Measurements from ENCODE around the gene MMP12. TPM values are rescaled to one million over a fixed set of nuclear protein-coding genes. Genes with fewer than 3 reads are reported as not detected.

The MMP12 gene
- total RNA-seq, 2 donors from 2014 or later, result not detected

DNA sequence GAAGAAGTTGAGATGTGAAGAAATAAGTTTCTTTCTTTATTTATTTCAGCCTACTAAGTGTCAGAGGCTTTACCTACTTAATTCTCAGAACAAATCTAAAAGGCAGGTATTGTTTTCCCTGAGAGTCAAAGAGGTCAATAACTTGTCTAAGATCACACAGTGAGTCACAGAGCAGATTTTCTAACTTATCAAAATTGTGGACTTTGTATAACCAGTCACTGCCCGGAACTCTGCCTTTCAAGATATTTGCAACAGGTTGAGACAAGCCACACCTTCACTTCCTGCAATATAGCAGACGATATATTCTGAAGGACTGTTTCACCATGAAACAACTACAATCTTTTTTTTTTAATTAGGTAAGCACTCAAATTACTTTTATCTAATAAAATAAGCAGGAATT is 20.8 kb downstream of the MMP12 start:
- intact Hi-C loops (cut with DNase I), result no loop called here

DNA sequence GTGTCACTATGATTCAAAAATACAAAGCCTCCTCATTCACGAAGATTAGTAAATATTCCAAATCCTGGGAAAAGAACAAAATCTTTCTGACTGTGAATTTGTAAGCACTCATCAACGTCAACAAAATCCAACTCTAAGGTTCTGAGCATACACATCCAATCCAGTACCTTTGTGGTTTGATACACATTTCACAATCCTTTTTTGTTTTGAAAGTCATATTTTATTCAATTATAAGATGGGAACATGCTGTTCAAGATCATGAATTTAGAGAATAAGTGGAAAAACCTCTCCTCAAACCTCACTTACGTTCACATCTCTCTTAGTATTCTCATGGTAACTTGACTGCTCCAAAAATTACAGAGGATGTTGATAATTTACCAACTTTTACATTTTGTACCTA is 21.7 kb downstream of the MMP12 start:
- no peak for DNase-seq (ENCODE audit: low spot score)
- intact Hi-C loops (cut with DNase I), result no loop called here

More for the DNA sequence above, 20.8 kb downstream of the MMP12 start:
- DNase-seq (ENCODE audit: low spot score), result no peak

DNA sequence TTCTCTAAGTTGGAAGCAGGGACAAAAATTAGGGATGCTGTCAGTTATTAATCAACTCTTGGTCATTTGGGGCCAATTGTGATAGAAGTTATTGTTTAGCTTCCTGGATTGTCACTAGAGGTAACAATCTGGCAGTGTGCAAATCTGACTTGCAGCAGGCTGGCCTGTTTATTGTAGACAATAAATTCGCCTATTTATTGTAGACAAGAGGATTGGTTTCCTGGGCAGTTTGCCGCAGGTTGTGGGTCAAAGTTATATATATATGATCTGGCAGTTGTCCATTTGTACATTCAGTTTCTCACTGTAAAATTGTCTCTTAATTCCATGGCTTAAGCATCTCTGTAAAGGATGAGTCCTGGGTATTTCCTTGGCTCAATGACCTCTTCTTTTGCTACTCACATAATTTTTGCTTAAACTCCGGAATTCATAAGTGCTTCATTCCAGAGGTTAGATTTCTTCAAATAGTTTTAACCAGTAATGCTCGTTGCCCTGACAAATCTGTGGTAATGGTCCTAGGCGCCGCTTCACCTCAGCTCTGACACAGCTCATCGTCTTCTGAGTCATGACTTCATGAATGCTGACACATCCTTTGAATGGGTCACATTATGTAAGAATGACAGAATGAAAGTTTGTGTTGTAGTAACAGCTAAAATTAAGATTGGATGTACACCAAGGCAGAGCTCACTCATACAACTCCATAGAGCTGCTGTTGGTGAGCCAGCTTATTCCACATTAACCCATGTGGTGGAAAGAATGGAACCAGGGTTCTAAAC is 23.6 kb downstream of the MMP12 start:
- intact Hi-C loops (cut with DNase I), result no loop called here
- DNase-seq (ENCODE audit: low spot score), result no peak

DNA sequence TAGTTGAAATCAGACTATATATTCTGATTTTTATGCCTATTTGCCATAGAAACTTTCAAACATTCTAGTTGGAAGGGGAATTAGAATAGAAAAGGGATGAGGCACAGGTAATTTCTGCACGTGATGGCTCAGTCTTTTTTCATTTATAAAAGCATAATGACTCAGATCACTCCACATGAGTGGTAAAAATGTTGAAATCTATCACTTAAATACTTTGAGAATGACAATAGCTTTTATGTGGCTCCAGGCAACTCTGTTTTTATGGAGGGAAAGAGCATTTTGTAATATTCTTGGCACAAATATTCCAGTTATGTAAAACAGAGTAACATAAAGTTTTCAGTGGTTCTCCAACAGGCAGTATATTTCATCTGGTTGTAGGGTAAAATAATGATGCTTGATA is 25.5 kb downstream of the MMP12 start:
- no peak for DNase-seq (ENCODE audit: low spot score)
- intact Hi-C loops (cut with DNase I), result no loop called here

DNA sequence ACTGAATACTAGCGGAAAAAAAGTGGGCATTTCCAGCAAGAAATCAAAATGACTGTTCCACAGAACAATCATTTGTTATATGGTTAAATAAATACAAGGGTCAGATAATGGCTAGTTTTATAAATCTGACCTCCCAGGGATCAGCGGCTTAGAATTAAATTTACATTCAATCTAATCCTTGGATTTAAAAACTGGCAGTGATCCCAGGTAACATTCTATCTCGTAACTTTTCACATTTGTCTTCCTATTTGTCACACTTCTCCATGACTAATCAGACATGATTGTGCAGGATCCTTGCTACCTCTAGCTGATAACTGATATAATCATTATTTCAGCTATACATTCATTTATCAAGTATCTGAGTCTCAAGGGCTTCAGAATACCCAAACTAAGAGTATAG is 28.5 kb downstream of the MMP12 start:
- DNase-seq (ENCODE audit: low spot score), result no peak
- intact Hi-C loops (cut with DNase I), result no loop called here

DNA sequence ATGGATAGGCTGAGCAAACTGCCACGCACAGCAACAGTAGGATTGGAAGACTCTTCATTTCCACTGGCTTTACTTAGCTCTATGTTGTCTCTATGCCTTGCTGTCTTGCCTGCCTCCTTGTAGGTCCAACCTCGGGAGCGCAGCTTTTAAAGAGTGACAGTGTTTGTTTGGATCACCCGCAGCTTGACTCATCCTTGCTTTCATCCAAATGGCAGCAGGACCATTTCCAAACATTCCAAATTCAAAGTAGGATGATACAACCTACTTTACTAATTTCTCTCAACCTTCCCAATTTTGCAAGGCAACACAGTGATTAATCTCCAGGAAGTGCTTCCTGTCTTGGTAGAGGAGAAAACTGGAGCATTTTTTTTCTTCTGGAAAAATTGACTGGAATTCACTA is 31.3 kb downstream of the MMP12 start, which contains the start of gene MMP3:
Gene MMP3, minus strand, starts transcription at position 121 of the 400 bp plus-strand sequence. Its CDS starts 63 bp downstream, at position 58.
- intact Hi-C loops (cut with DNase I), result no loop called here
- DNase-seq (ENCODE audit: low spot score), result no peak

DNA sequence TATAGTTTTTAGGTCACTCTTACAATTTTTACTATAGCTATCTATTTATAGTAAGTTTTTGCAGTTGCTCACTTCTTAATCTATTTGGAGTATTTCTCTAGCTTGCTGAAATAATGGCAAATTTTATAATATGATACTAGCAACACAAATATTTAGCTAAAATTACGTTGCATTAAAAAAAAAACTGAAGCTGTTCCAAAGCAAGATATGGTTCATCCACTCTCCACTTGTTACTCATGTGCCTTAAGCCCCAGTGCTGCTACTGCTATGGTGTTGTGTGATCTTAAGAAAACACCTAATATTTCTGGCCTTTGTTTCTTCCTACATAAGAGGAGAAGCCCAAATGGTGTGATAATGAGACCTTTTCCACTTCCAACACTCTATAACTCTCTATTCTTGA is 31.9 kb downstream of the MMP12 start:
- DNase-seq (ENCODE audit: low spot score), result no peak
- intact Hi-C loops (cut with DNase I), result no loop called here

DNA sequence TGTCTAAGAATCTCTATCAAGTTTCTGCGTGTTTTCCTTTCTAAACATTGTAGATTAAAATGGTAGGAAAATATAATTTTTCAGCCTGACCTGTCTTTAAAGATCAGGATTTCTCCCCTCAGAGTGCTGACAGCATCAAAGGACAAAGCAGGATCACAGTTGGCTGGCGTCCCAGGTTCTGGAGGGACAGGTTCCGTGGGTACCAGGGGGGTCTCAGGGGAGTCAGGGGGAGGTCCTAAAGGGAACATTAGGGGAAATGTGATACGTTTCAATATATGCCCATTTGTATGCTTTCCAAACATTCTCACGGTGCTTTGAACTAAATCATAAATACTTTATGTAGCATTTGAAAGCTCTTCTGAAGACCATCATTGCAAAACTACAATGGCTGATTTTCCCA is 34.8 kb downstream of the MMP12 start:
- no peak for DNase-seq (ENCODE audit: low spot score)
- intact Hi-C loops (cut with DNase I), result no loop called here

DNA sequence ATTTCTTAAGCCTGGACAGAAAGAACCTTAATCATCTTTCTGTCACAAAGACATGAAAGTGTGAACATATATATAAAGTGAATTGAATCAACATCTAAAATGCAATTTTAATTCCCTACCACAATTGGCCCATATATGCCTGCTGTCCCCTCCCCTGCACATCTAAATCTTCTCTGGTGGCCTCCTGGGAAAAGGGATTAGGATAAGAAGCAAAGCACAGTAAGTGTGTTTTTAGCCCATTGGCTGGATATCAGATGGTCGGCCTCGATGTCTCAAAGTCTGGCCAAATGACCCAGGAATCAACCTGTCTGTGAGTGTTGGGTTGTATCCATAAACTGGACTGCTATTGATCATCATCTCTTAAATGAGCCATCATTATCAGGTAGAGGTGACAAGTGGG is 37.1 kb downstream of the MMP12 start:
- intact Hi-C loops (cut with DNase I), result no loop called here

DNA sequence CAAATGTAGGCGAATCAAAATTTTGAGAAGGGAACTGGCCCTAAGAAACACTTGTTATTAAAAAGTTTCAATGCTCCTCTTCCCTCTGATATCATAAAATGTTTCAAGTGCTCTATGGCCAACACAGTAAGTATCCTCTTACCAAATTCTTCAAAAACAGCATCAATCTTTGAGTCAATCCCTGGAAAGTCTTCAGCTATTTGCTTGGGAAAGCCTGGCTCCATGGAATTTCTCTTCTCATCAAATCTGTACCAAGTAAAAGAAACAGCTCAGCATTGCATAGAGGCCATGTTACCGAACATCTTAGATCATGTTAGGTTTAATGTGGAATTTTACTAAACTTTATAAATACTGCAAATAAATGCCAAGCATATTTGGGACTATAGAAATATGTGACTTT is 37.6 kb downstream of the MMP12 start:
- no peak for DNase-seq (ENCODE audit: low spot score)
- intact Hi-C loops (cut with DNase I), result no loop called here

More for the DNA sequence above, 37.1 kb downstream of the MMP12 start:
- no peak for DNase-seq (ENCODE audit: low spot score)

DNA sequence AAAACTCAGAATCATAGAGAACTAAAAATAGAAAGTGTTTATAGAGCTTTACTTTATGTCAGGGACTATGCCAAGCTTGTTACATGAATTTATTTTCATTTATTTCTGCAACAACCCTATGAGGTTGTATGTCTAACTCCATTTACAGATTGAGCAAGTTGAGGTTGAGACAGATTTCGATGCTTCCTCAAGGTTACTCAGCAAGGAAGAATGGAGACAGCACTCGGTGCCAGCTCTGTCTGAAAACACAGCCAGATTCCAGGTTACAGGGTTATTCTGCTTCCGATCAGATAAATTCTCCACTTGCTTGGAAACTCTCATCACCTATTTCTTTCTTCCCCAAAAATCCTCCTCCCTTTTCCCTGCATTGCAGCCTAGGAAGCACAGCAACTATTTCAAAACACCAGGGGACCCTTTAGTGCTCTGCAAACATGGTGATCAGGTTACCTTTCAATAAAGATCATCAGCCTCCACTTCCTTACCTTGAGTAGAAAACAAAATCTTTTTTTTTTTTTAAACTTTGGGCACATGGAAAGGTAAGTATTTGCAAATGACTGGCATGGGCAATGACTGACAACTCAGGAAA is 38.4 kb downstream of the MMP12 start:
- intact Hi-C loops (cut with DNase I), result no loop called here
- DNase-seq (ENCODE audit: low spot score), result no peak

DNA sequence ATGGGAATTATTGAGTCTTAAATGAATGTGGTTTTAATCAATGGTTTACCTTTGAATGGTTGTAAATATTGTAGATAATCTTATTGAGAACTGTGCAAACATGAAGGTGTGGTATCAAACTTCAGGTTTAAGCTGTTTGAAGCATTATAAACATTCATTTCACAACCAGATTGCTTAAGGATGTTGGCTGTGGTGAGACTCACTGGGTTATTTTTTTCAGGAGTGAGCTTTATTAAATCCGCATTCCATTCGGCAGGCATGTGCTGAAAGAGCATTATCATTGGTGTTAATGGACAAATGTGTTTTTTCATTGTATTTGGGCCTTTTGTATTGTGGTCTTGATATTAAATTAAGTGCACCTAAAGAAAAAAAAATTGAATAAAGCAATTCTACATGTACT is 41.1 kb downstream of the MMP12 start:
- intact Hi-C loops (cut with DNase I), result no loop called here
- DNase-seq (ENCODE audit: low spot score), result no peak

DNA sequence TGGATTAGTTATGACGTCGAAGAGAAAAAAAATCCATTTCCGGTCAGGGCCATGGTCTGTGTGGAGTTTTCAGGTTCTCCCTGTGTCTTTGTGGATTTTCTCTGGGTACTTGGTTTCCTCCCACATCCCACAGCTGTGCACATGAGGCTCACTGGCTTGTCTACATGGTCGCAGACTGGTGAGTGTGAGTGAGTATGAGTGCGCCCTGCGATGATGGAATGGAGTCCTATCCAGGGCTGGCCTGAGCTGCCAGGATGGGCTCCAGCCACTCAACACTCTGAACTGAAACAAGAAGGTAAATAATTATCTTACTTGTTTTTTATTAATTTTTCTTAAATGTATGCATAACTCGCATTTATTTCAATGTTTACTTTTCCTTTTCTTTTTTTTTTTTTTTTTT is 42.2 kb downstream of the MMP12 start:
- intact Hi-C loops (cut with DNase I), result no loop called here
- no peak for DNase-seq (ENCODE audit: low spot score)

DNA sequence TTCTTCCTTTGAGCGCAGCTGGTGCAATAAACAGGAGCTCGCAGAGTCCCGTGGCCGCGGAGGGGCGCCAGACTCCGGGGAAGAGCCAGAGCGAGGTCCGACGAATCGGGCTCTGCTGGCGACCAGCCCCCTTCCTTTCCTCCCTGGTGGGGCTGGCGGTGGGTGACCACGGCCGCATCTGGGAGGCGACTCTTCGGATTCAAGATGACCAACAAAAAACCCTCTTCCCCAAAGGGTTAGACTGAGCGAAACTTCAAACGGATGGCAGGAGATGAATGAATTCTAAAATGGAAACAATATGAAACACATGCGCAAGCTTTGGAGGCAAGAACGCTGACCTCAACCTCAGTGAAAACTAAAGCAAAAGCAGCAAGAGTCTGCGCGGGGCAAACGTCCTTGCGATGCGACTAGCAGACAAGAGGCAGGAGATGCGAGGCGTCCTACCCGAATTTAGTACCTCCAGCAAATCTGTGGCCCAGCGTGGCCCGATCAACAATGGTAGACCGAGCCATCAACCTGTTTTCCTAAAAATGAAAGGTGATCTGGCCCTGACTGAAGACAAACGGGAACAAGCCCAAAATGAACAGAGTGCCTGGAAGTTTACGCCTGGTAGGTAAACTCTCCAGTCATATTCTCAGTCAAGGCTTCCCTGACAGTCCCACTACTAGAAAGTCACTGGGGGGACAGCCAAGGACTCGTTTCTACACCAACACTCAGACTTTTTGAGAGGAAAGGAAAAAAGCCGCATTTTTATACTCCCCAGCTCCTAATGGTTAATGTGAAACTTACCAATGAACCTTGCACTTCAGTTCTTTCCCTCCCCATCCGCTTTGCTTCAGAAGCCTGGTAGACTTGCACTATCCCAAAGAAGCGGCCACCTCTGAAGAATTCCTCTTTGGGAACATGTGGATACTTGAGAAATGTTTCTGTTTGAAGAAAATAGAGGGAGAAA is 43.0 kb downstream of the MMP12 start:
- DNase-seq (ENCODE audit: low spot score), result peak; percentile 83
- intact Hi-C loops (cut with DNase I), result no loop called here

DNA sequence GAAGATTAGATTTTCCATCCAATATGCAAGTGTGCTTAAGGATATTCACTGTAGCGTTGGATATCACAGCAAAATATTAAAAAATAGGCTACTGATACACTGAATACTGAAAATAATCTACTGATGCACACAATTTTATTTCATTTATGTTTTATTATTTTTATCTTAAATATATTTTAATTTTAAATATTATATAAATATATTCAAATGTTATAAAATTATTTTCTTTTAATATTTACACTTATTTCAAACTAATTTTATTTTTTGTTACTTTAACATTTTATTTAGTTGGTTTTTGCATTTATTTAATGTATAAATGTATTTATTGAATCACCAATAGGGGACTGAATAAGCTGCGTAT is 43.7 kb downstream of the MMP12 start:
- no peak for DNase-seq (ENCODE audit: low spot score)
- intact Hi-C loops (cut with DNase I), result no loop called here

DNA sequence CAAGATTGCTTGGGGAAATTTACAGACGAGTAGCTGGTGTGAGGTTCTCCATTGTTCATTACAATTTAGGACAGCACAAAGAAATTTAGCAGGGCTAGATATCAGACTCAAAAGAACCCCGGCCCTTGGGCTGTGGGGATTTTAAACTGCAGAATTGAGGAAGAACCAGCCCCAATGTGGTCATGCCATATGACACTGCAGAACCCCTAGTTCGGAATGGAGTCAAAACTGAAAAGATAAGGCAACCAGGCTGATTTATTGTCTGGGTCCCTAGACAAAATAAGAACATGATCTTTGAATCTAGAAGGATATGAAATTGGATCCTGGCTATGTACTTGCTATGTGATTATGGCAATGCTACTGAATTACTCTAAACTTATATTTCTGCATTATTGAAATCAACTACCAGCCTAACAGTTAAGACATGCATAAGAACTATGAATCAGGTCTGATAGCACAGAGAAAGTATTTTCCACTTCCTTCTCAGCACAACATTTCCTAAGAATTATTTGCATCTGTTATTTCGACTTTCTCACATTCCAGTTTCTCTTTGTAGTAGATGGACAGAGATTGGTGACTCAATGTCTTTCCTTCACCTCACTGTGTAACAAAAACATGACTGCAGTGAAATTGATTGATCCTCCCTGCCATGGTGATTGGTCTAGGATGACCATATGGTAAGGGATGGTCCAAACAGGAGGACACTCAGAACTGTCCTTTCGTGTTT is 44.6 kb downstream of the MMP12 start:
- no peak for DNase-seq (ENCODE audit: low spot score)
- intact Hi-C loops (cut with DNase I), result no loop called here

DNA sequence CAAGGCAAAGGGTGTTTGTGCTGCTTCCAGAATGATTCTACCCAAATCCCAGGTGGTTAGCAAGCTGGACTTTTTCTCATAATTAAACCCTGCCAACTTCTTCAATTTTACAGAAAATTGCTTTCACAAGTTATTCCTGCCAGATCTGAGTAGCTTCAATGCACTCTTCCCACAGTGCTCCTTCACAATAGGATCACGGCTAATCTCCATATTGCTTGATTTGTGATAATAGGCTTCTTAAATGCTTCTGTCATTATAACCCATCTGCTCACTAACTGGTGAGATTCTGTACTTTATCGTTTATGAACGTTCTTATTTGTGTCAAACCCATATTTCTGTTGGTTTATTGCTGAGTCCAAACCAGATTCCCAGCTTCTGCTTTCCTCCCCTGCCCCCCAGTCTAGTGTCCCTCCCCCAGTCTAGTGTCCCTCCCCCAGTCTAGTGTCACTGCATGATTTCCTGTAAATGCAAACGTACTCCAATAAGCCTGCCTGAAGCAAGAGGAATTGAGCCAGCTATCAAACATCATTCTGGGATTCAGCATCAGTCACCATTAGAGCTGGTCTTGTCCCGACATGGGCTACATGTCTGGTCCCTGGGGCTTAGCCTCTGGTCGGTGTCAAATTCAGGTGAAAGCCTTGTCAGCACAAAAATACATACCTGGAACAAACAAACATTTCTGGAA is 45.3 kb downstream of the MMP12 start:
- no peak for DNase-seq (ENCODE audit: low spot score)
- intact Hi-C loops (cut with DNase I), result no loop called here

DNA sequence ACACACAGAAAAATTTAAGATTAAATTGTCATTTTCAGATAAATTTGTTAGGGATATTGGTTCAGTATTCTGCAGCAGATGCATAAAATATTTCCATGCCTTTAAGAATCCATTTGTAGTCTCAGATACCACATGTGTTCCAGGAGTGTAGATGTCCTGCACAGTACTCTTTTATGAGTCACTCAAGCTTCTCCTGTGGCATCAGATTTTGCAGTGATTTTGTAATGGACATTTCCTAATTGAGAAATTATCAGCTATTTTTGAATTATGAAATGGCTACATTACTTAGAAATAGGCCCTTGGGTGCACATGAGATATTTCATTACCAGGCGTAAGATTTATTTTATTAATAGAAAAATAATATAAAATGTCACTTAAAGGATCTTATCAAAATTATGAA is 50.2 kb downstream of the MMP12 start:
- DNase-seq (ENCODE audit: low spot score), result no peak
- intact Hi-C loops (cut with DNase I), result no loop called here

DNA sequence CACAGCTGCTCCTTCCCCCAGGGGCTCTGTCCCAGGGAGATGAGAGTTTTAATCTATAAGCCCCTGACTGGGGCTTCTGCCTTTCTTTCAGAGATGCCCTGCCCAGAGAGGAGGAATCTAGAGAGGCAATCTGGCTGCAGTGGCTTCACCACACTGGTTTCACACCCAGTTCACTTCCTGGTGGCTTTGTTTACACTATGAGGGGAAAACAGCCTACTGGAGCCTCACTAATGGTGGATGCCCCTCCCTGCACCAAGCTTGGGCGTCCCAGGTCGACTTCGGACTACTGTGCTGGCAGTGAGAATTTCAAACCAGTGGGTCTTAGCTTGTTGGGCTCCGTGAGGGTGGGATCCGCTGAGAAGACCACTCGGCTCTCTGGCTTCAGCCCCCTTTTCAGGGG is 55.3 kb downstream of the MMP12 start:
- intact Hi-C loops (cut with DNase I), result no loop called here
- DNase-seq (ENCODE audit: low spot score), result no peak
